Hematopoietic multipotent progenitor cell treated with erythropoietin and hydrocortisone succinate and interleukin-3 and kit ligand, for 8 days (in vitro differentiated cells): ENCODE results near the gene LHPP.

Experiments
- DNase-seq: peaks from one replicate; pipeline ENCODE4 v3.0.0-alpha.2; 2015

LHPP gene

DNA sequence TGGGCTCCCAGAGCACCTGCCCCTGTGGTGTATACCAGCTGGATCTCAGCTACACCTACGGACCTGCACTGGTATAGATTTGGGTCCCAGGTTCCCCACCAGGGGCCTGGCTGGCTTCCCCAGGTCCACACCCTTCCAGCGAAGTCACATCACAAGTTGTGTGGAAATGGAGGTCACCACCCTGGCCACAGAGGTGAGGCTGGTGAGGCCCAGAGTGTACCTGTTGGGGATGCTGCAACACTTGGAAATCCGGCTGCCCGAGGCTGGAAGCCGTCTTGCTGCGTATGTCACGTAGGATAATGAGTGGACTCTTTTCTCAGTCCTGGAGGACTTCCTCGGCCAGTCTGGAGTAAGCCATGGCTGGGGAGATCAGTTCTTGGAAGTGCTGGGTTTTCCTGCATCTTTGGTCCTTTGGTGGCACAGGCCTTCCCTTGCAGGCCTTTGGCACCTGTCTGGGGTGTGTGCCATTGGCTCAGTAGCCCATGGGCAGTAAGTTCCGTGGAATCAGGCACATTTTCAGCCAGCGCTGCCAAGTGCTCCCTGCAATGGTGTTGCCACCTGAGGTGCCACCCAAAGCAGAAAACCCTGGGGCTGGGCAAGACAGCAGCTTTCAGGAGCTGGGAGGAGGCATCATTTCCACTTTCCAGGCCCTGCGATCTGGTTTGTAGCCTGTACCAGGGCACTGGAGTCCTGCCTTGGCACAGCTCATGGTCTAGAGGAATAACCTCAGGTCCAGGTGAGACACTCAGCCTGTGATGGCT, 97.9 kb downstream of the LHPP start:
- no peak for DNase-seq

DNA sequence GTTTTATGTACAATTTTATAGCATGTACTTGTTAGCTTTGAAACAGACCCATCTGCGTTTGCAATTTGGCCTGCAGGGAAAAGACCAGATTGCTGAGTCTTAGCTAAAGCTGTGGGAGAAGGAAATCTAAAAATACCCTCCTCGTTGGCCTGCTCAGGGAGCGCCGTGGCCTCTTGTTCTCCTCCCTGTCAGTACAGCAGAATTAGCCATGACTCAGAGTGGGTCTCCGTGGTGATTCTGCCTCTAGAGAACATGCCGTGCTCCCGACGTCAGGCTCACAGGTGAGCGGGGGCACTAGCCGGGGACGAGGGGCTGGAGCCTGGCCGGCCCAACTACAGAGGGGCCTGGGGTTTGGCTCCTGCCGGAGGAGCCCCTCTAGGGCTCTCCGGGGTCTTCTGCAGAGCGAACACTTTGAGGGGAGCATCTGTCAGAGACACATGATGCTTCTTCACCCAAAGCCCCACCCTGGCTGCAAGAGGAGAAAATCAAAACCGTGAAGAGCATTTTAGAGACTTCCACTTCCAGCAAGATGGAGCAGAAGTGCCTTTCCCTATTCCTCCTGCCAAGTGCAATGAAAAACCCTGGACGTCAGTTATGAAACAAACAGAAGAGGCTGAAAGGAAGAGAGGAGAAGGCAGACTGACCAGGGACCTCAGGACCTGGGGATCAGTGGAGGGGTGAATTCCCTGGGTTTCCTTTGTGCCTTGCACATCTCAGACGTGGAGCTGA, 98.9 kb downstream of the LHPP start:
- no peak for DNase-seq

DNA sequence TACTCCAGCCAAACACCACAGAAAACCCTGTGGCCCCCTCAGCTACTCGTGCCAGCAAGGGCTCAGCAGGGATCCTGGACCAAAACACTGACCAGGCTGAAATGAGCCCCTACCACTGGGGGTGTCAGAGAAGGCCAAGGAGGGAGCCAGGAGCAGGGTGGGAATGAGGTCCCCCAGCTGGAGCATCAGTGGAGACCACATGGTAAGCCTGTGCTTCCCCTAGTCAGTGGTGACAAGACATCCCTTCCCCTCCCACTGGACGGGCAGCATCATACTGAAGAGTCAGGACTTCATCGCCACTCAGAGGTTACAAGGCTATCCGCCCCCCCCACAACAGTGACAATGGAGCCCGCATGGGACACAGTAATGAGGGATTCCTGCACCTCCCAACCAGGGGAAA, 99.6 kb downstream of the LHPP start:
- DNase-seq = no peak

DNA sequence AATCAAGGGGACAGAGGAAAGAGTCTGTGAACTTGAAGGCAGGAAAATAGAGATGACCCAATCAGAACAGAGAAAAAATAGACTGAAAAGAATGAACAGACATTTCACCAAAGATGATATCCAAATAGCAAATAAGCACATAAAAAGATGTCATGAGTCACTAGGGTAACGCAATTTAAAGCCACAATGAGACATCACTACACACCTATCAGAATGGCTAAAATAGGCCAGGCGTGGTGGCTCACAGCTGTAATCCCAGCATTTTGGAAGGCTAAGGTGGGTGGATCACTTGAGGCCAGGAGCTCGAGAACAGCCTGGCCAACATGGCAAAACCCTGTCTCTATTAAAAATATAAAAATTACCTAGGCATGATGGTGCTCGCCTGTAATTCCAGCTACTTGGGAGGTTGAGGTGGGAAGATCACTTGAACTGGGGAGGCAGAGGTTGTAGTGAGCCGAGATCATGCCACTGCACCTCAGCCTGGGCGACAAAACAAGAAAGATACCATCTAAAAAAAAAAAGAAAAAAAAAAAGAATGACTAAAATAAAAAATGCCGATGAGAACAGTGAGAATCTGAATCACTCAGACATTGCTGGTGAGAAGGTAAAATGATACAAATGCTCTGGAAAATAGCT, 100.9 kb downstream of the LHPP start:
- DNase-seq = no peak

DNA sequence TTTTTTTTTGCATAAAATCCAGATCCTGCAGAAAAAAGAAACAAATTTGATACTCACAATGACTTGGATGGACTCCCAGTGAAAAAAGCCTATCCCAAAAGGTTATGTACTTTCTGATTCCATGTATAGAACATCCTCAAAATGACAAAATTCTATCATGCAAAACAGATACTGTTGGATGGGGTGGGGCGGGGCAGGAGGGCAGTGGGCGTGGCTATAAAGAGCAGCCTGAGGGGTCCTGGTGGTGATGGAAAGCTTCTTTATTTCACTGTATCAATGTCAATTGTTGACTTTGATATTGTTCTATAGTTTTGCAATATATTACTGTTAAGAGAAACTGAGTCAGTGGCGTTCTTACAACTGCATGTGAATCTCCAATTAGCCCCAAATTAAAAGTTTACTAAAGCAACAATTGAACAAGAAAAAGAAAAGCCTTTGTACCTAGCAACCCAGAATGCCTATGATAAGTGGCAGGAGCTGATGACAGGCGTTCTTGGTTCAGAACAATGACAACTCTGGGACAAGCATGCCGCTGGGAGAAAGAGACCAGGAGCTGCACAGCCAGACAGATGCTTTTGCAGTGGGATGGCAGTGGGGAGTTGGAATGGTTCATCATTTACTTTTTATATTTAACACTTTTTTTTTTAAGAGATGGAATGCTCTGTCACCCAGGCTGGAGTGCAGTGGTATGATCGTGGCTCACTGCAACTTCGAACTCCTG, 101.9 kb downstream of the LHPP start:
- DNase-seq = no peak

DNA sequence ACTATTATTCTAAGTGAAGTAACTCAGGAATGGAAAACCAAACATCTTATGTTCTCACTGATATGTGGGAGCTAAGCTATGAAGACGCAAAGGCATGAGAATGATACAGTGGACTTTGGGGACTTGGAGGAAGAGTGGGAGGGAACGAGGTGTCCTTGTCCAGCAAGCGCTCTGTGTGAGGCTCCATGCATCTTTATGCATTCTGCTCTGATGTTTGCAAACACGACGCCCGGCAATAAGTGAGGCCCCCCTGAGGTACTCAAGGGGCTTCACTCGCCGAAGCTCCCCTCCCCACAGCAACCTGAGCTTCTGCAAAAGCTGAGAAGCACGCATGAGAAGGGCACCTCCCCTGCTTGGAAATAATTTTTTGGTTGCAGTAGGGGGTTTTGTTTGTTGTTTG, 103.3 kb downstream of the LHPP start:
- no peak for DNase-seq

DNA sequence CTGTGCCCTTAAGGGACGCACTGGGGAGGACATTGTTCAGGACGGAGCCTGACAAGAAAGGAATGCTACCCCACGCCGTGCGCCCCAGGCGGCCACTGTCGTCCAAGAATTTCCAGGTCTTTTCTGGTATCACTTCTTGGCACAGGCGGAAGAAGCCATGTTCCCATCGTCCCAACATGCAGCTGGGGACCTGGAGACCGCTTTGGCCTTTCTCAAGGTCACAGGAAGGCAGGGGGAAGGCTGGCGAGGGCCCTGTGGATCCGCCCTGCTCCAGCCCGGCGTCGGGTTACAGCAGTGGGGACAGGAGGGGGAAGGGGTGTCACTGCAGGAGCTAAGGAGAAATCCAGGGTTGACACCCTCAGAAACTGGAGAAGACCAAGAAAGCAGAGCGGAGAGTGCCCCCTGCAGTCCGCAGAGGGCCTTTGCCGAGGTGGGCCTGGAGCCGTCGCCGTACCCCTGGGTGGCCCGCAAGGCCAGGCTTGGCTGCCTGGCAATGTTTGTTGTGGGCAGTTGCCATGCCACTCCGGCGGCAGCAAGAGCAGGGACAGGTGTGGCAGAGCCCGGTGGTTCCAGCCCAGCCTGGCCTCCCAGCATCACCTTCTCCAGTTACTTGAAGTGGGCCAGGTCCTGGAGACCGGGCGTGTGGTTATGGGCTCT, 104.1 kb downstream of the LHPP start:
- peak; percentile 22 for DNase-seq

DNA sequence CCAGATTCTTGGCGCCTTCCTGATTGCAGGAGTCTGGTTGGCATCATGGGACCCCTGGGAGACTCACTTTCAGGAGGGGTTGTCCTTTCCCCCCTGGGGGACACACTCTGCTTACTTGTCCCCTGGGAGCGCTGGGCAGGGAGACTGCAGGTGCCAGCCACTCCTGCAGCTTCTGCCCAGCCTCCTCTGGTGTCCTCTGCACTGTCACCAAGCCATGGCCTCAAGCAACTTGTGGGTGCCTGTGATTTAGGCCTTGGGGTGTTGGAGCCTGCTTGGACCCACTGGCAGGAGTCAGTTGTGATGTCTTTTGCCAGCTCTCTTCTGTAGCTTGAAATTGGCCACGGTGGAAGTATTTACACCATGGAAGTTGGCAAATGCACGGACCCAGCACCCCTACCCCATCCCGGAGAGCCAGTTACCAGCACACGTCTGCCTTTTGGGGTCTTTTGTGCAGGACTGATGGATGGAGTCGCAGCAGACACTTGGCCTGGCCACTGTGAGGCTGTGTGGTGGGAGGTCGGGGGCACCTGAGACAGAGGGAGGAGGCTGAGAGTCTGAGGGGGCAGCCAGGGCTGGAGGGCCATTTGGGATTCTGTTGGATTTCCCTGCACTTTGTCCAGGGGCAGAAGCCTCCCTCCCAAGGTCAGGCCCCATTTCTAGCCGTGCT, 104.7 kb downstream of the LHPP start:
- no peak for DNase-seq

DNA sequence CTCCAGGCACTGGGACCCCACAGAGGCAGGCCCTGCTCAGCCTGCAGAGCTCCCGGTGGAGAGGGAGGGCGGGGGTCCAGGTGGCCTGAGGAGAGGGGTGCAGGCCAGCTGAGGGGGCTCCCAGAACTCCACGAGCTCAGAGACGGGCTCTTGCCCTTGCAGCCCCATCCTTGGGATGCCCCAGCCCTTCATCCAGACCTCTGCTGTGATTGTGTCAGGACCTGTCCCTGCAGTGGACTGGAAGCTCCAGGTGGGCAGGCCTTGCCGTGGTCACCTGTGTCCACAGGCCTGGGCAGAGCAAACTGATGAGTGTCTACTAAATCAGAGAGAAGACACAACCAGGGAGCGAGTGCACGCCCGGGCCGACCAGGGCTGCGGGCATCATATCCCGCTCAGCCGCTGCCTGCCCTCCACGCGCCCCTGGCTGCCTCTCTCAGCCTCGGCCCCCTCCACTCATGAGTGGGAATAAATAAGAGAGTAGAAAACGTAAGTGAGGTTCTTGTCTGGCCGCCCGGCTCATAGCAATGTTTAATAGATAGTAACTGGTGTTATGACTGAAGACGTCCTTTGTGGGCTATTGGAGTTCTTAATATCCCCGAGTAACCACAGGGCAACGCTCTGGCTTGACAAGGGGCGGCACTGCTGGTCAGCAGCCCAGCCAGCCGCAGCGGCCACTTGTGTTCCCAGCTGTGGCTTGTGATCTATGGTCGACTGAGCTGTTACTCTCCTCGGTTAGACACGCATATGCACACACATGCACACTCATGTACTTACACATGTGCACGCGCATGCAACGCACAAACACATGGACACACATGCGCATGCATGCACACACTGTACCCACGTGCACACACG, 105.6 kb downstream of the LHPP start:
- DNase-seq = no peak

DNA sequence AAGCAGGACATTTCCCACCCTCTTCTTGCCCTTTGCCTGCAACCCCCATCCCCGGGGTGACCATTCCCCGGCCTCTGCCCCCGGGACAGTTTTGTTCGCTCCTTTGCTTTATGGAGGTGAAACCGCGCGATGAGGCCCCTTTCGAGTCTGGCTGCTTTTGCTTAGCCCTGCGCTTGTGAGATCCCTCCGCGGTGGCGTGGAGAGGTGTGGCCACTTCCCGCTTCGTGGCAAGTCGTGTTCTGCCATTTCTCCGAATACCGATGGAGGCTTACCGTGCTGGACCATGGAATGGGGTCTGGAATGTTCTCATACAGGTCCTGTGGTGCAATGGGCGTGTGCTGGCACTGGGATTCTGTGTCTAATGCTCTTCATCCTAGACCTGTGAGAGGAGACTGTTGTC, 106.7 kb downstream of the LHPP start:
- DNase-seq = no peak

DNA sequence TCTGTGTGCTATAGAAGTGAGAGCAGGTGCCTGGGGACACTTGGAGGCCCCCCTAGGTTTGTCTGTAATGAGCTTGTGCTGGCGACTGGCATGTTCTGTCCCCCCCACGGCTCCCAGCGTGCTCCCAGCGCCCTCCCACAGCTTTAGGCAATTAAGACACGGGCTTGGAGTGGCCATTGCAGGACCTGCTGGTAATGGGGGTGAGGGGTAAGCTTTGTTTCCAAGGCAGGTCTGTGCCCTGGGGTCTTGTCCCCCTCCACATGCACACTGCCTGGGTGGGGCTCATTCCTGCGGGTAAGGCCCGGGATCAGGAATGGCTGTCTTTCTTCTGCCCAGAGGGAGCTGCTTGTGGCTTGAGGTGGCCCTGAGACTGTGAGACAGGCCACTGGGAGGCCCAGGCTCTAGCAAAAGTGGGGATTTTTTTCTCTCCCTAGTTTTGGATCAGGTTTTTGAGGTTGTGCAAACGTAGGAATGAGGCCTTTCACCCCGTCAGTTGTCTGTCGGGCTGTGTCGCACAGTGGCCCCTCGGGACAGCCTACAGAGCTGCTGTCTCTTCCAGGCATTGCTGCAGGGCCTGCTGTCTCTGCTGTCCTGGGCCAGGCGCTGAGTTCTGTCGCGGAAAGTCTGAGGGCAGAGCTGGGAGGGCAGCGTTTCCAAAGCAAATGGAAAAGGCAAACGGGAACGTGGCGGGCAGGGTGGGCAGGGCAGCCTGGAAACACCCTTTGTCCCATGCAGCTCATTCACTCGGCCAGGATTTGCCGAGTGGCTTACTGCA, 107.4 kb downstream of the LHPP start:
- no peak for DNase-seq

DNA sequence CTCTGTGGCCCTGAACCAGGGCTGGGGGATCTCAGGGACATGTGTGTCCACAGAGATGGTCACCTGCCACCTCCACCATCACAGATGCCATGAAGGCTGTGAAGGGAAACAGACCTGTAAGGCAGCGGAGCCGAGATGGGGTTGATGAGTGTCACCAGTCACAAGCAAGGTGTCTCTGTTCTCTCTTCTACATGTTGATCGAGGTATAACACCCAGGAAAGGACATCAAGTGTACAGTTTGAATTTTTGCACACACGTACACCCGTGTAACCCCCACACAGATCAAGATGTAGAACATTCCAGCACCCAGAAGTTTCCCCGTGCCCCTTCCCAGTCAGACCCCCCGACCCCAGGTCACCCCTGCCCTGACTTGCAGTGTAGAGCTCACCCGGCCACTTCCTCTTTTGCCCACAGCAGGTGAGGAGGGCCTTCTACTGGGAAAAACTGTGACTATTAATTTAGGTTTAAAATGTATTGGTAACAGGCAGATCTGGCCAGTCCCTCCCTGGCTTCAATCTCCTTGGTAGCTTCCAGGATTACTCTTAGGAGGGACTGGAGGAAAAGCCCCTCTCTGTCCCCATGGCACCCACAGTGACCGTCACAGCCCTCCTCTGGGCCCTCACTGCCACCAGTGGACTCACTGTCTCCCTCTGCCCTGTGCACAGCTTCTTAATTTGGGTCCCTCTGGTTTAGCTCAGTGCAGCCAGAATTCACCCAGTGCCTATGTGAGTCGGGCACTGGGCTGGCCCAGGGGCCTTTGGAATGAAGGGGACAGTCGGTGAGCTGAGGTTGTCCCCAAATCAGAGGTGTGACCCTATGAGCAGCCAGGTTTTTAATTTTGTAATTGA, 108.2 kb downstream of the LHPP start:
- DNase-seq = no peak

DNA sequence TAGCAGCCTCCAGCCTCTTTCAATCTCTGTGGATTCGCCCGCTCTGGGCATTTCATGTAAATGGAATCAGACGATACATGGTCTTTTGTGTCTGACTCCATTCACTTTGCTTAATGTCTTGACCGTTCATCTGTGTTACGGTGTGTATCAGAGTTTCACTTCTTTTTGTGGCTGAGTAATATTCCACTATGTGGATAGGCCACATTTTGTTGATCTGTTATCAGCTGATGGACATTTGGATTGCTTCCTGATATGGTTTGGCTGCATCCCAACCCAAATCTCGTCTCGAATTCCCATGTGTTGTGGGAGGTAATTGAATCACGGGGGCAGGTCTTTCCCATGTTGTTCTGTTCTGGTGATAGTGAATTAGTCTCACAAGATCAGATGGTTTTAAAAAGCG, 109.0 kb downstream of the LHPP start:
- no peak for DNase-seq

DNA sequence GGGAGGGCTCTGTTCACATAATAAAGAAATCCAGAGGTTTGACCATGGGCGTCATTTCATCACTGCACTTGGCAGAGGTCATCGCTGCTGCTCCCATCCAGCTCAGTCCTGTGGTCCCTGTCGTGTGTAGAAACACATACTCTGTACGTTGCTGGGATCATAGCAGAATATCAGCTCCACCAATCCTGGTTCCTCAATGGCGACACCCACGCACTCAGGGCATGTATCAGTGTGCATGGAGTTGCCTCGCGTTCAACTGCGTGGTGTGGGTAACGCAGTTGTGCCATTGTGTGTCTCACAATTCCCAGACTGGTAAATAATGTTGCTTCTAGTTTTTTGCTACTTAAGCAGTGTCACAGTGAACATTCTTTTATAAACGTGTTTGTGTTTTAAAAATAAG, 111.1 kb downstream of the LHPP start:
- no peak for DNase-seq

DNA sequence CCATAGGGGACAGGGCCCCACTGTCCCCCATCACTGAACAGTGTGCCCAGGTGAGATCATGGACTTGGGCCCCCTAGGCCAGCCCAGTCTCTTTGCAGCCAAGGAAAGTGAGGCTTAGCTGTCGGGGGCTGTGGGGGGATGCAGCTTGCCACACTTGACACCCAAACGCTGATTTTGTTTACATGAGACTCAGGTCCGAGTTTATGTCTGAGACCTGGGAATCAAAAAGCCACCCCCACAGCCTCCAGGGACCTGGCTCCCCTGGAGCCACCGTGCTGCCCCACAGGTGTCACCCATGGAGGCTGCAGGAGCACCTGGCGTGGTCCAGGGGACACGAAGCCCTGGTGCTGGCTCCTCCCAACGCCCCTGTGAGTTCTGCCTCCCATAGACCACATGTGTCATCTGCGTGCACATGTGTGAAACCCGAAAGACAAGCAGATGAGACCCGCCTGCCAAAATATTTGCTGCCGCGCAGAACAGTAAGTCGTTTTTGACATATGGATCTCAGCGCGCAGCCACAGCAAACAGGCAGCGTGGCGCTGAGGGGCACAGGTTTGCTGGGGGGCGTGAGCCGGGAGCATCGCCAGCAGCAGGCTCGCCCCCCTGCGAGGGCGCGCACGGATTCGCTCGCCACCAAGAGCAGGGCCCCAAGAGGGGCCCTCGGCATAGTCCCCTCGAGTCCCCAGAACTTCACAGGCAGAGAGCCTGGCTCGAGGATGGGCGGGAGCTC, 112.3 kb downstream of the LHPP start:
- DNase-seq = no peak

DNA sequence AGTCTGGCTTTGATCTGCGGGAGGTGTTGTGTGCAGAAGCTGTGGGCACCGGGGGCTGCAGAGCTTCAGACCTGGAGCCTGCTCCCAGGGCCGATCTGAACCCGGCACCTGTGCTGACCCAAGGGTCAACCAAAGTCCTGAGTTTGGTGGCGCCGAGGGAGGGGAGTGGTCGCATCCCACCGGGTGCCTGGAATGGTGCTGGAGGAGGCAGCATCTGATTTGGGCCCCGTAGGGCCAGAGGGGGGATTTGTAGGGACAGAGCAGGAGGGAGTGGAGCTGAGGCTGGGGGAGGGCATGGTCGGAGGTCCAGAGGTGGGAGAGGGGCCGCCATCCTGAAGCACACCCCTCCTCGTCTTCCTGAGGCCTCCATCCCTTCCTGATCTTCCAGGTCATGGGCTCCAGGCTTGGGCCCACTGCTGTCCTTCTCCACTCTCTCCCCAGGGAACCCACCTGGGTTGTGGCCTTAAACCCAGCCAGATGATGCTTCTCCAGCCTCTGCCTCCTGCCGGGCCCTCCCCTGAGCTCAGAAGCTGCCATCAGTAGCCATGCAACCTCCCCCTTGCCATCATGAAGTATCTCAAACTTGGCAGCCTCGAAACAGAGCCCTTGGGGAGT, 112.9 kb downstream of the LHPP start:
- DNase-seq = no peak

DNA sequence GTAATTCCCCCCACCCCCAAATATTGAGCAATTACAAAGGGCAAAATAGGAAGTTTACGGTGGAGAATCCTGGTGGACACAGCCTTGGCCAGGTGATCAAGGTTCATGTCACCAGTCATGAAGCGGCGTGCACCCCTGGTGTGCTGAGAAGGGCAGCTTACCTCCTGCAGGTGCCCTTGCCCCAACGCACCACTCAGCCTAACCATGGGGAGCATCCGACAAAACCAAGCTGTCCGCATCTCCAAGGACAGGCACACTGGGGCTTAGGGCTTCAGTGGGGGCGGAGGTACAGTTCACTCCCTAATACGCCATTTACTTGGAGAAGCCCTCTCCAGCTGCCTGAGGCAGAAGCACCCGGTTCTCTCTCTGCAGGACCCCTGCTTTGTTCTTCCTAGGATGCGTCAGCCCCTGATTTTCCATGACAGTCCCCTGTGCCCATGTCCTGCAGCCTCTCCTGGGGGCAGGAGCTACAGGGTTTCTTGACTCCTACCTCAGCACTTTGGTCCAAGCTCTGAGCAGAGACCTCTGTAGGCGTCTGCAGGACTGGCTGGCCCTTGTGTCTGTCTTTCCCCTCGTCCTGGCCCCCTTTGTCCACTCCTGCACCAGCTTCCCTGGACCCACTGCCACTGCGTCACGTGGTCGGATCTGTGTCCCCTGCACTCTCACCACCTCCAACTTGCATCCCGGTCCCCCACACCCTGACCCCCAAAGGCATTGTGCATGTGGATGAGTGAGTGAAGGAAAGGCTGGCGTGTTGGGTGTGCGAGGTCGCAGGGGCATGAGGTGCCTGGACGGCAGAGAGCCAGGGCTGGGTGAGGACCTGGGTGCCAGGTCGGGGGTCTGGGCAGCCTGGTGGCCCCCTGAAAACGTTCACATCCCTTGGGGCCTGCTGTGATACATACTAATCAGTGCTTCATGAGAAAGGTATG, 113.7 kb downstream of the LHPP start:
- DNase-seq = no peak
